Neuronal stem cell (in vitro differentiated cells): Measurements from ENCODE around the gene SCNM1.

Experiments
- DNase-seq: peaks from one replicate; pipeline ENCODE4 v3.0.0-alpha.2; 2013; ENCODE audit warnings: low spot score
- H2AFZ ChIP-seq: one replicate; pipeline ENCODE4 v1.6.1; 2013; ENCODE audit warnings: mild to moderate bottlenecking, low read length, inconsistent platforms
- H2AK5ac ChIP-seq: 2 replicates; pipeline ENCODE4 v1.6.1; 2013; ENCODE audit warnings: low read depth, mild to moderate bottlenecking, inconsistent platforms, low read length, moderate library complexity, mixed read lengths
- H2BK120ac ChIP-seq: 2 replicates; pipeline ENCODE4 v1.6.1; 2013; ENCODE audit warnings: low read depth, mild to moderate bottlenecking, inconsistent platforms, low read length, moderate library complexity, mixed read lengths
- H2BK12ac ChIP-seq: one replicate; pipeline ENCODE4 v1.6.1; 2013; ENCODE audit warnings: low read length, inconsistent platforms
- H2BK15ac ChIP-seq: 2 replicates; pipeline ENCODE4 v1.6.1; 2013; ENCODE audit warnings: mild to moderate bottlenecking, low read length, inconsistent platforms, mixed read lengths
- H2BK5ac ChIP-seq: one replicate; pipeline ENCODE4 v1.6.1; 2013; ENCODE audit warnings: inconsistent platforms, mild to moderate bottlenecking, low read length, moderate library complexity
- H3K14ac ChIP-seq: one replicate; pipeline ENCODE4 v1.6.1; 2013; ENCODE audit warnings: low read length, inconsistent platforms
- H3K18ac ChIP-seq: 2 replicates; pipeline ENCODE4 v1.6.1; 2013; ENCODE audit warnings: low read length, inconsistent platforms
- H3K23ac ChIP-seq: 2 replicates; pipeline ENCODE4 v1.6.1; 2013; ENCODE audit warnings: low read depth, mild to moderate bottlenecking, mixed read lengths, low read length, inconsistent platforms; ENCODE audit not compliant: poor library complexity
- H3K27ac ChIP-seq: replicated peaks from 3 replicates; pipeline ENCODE4 v1.5.1; 2013; ENCODE audit warnings: low read length, inconsistent platforms
- H3K27me3 ChIP-seq, 3 experiments: 2 replicates each; pipeline ENCODE4 v1.6.1; 2013; ENCODE audit warnings: low read length in 3 of 3, mild to moderate bottlenecking in 2 of 3, inconsistent platforms in 1 of 3, low read depth in 1 of 3, mixed read lengths in 1 of 3, moderate library complexity in 1 of 3; ENCODE audit not compliant: control insufficient read depth in 3 of 3, insufficient read depth in 3 of 3
- H3K36me3 ChIP-seq, 2 donors: replicated peaks in 1 of 2; 2 replicates each; pipeline ENCODE4 v1.6.1; 2013; ENCODE audit warnings: low read length in 2 of 2; ENCODE audit not compliant: control insufficient read depth in 2 of 2, insufficient read depth in 2 of 2
- H3K4ac ChIP-seq: 2 replicates; pipeline ENCODE4 v1.6.1; 2013; ENCODE audit warnings: inconsistent platforms, mild to moderate bottlenecking, low read length, moderate library complexity
- H3K4me1 ChIP-seq, 2 donors: 1 replicate in 1 of 2; 2 replicates in 1 of 2; pipeline ENCODE4 v1.6.1; 2013; ENCODE audit warnings: low read length in 2 of 2, low read depth in 1 of 2; ENCODE audit not compliant: control insufficient read depth in 2 of 2, insufficient read depth in 1 of 2
- H3K4me2 ChIP-seq: one replicate; pipeline ENCODE4 v1.6.1; 2013; ENCODE audit warnings: mild to moderate bottlenecking, low read length, inconsistent platforms; ENCODE audit not compliant: insufficient read depth, poor library complexity, severe bottlenecking
- H3K4me3 ChIP-seq, 2 donors: 2 replicates each; pipeline ENCODE4 v1.5.1; 2013; ENCODE audit warnings: low read length in 2 of 2, mild to moderate bottlenecking in 2 of 2, inconsistent platforms in 1 of 2, moderate library complexity in 1 of 2
- H3K79me1 ChIP-seq: one replicate; pipeline ENCODE4 v1.6.1; 2013; ENCODE audit warnings: low read depth, mild to moderate bottlenecking, inconsistent platforms, low read length, moderate library complexity
- H3K9ac ChIP-seq: one replicate; pipeline ENCODE4 v1.6.1; 2013; ENCODE audit warnings: mild to moderate bottlenecking, low read depth, low read length, inconsistent platforms; ENCODE audit not compliant: poor library complexity
- H3K9me3 ChIP-seq, 2 donors: replicated peaks in 1 of 2; 2 replicates each; pipeline versions ENCODE3 to v1.6.1; 2013; ENCODE audit warnings: low read length in 2 of 2, mild to moderate bottlenecking in 2 of 2, inconsistent platforms in 1 of 2, low read depth in 1 of 2, mixed read lengths in 1 of 2, moderate library complexity in 1 of 2; ENCODE audit not compliant: control insufficient read depth in 2 of 2, insufficient read depth in 1 of 2
- H4K8ac ChIP-seq: one replicate; pipeline ENCODE4 v1.6.1; 2013; ENCODE audit warnings: low read depth, mild to moderate bottlenecking, inconsistent platforms, low read length, moderate library complexity
- H4K91ac ChIP-seq: one replicate; pipeline ENCODE4 v1.6.1; 2013; ENCODE audit warnings: low read length, low read depth, mild to moderate bottlenecking, inconsistent platforms; ENCODE audit not compliant: poor library complexity
- WGBS, 2 donors: extraction: QIAGEN DNeasy Blood & Tissue Kit; methylation state at CpG; one replicate each; pipeline ENCODE4 v1.1.7; 2013; ENCODE audit warnings: missing lambda C conversion rate in 2 of 2, mixed read lengths in 1 of 2; ENCODE audit not compliant: insufficient read length in 2 of 2, insufficient replicate concordance in 1 of 2; ENCODE audit errors: extremely low coverage in 2 of 2; 5-methylcytosine and 5-hydroxymethylcytosine counted together

SCNM1 gene

DNA sequence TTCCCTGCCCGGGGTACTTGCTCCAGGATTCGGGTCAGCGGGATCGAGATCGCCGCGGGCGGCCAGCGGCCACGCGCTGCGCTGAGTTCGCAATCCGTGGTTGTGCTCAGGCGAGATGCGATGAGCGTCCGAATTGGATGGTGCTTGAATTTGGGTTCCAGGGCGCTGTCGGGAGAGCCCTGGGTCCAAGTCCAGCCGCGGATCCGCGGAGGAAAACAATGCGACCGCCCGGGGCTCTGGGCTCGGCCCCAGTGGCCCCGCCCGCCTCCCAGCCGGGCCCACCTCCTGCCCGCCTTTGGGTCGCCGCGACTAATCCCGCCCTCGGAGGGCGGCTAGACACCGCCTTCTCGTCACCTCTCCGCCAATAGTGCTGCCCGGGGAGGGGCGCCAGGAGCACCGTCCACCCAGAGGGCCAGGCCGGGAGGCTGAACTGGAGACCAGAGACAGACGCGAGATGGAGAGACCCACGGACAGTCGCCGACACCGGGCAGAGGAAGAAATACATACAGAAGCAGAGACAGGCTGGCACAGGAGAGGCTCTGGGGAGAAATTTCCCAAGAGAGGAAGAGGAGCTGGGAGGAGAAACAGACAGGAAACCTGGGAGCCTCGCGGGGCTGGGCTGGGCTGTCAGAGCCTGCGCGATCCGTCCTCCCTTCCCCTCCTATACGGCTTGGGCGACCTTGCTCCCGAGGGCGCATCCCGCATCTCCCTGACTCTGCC, 19.4 kb upstream of the SCNM1 start, which contains the start of gene SEMA6C:
Gene SEMA6C (minus strand): TSS at position 220 of the 720 bp plus-strand sequence. CDS start 4,010 bp downstream, outside the sequence.
- no CpG with 5 or more reads among the region's 61 CpGs for WGBS, 2 donors
- Histone ChIP-seq H2BK12ac (no peak within 1 kb of the TSS), H4K91ac (no peak within 1 kb of the TSS), H3K4ac (no peak within 1 kb of the TSS), H2BK120ac (no peak within 1 kb of the TSS), H2AFZ (peak within 1 kb of the TSS; percentile 97), H4K8ac (no peak within 1 kb of the TSS), H3K27me3 (peaks cover 0 to 4% (median 0%) of the 10 kb centered on the region in 3 experiments), H2BK5ac (peak within 1 kb of the TSS; percentile 7), H2AK5ac (peak within 1 kb of the TSS; percentile 23), H3K79me1 (no peaks in the 10 kb centered on the region), H3K23ac (peak within 1 kb of the TSS; percentile 87), H3K18ac (peak within 1 kb of the TSS; percentile 90), H3K4me2 (peak within 1 kb of the TSS; percentile 97), H3K4me1 (peaks cover 29 to 33% of the 10 kb centered on the region in 2 donors), H3K9ac (peak within 1 kb of the TSS; percentile 98), H3K9me3 (no peaks in the 10 kb centered on the region), H3K14ac (peak within 1 kb of the TSS; percentile 49), H3K4me3 (peak within 1 kb of the TSS; percentile 89 to 99), H3K27ac (no peak within 1 kb of the TSS), H3K36me3 (peaks cover 2 to 10% of the 10 kb centered on the region in 2 donors), H2BK15ac (no peak within 1 kb of the TSS)
- DNase-seq: peak; percentile 84

DNA sequence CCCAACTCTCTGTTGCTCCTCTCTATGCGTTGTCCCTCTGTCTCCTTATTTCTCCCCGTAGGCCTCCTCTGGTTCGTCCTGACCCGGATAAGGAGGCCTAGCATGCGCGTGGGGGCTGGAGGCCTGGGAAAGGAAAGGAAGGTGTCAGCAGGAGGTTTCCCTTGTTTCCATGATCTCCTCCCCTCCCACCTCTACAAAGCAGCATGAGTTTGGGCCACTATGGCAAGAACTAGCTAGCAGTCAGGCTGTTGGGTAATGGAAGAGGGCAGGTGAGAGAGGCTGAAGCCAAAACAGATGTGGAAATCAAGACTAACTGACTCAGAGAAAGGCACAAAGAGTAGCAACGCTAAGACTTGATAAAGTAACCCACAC, 18.8 kb upstream of the SCNM1 start:
- H2BK12ac ChIP-seq: no peak overlapping the region
- H3K4me1 ChIP-seq: peaks cover 29 to 33% of the 10 kb centered on the region in 2 donors
- H3K79me1 ChIP-seq: no peaks in the 10 kb centered on the region
- DNase-seq: no peak
- H3K9ac ChIP-seq: peak overlapping the region; percentile 88
- no peak overlapping the region for H3K18ac ChIP-seq
- no peaks in the 10 kb centered on the region for H3K9me3 ChIP-seq
- H3K4ac ChIP-seq: no peak overlapping the region
- peak overlapping the region; percentile 97 for H2AFZ ChIP-seq
- H4K8ac ChIP-seq: no peak overlapping the region
- H3K23ac ChIP-seq: peak overlapping the region; percentile 38
- H3K14ac ChIP-seq: no peak overlapping the region
- H3K4me2 ChIP-seq: peak overlapping the region; percentile 97
- no peak overlapping the region for H2AK5ac ChIP-seq
- peaks cover 0 to 4% (median 0%) of the 10 kb centered on the region in 3 experiments for H3K27me3 ChIP-seq
- WGBS, 2 donors: no CpG with 5 or more reads among the region's 7 CpGs
- peak overlapping the region; percentile 75 to 89 for H3K4me3 ChIP-seq
- H4K91ac ChIP-seq: no peak overlapping the region
- peaks cover 2 to 7% of the 10 kb centered on the region in 2 donors for H3K36me3 ChIP-seq
- no peak overlapping the region for H2BK120ac ChIP-seq
- H2BK5ac ChIP-seq: no peak overlapping the region
- no peak overlapping the region for H3K27ac ChIP-seq
- H2BK15ac ChIP-seq: no peak overlapping the region

DNA sequence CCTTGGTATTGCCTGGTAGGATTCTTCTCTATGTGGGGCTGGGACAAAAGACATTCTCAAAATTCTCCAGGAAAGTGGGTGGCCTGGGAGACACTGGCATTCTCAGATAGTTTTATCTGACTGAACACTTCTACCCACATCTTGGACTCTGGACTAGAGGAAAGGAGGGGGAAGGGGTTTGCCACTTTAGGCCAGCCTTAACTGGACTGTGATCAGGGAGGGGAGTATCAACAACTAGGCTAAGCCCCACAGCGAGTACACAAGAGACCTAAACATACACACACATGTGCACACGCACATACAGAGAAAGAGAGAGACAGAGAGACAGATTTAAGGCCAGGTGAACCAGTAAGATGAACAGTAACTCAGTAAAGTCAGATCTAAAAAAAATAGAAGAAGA, 18.3 kb upstream of the SCNM1 start:
- no peak overlapping the region for H2BK5ac ChIP-seq
- no peak overlapping the region for H3K4me3 ChIP-seq
- no peak overlapping the region for H3K4ac ChIP-seq
- no peak overlapping the region for H4K91ac ChIP-seq
- no peak overlapping the region for H3K9ac ChIP-seq
- H3K9me3 ChIP-seq: no peaks in the 10 kb centered on the region
- H3K18ac ChIP-seq: no peak overlapping the region
- WGBS, 2 donors: no CpG with 5 or more reads among the region's 2 CpGs
- no peak overlapping the region for H2BK15ac ChIP-seq
- no peak overlapping the region for H3K23ac ChIP-seq
- H2BK120ac ChIP-seq: no peak overlapping the region
- no peak overlapping the region for H3K14ac ChIP-seq
- peak overlapping the region; percentile 97 for H2AFZ ChIP-seq
- H3K27ac ChIP-seq: no peak overlapping the region
- H3K27me3 ChIP-seq: peaks cover 0 to 4% (median 0%) of the 10 kb centered on the region in 3 experiments
- no peak overlapping the region for H2BK12ac ChIP-seq
- no peak overlapping the region for H4K8ac ChIP-seq
- no peak for DNase-seq
- H3K79me1 ChIP-seq: no peaks in the 10 kb centered on the region
- H2AK5ac ChIP-seq: no peak overlapping the region
- peaks cover 0 to 2% of the 10 kb centered on the region in 2 donors for H3K36me3 ChIP-seq
- peaks cover 27 to 32% of the 10 kb centered on the region in 2 donors for H3K4me1 ChIP-seq
- H3K4me2 ChIP-seq: no peak overlapping the region

DNA sequence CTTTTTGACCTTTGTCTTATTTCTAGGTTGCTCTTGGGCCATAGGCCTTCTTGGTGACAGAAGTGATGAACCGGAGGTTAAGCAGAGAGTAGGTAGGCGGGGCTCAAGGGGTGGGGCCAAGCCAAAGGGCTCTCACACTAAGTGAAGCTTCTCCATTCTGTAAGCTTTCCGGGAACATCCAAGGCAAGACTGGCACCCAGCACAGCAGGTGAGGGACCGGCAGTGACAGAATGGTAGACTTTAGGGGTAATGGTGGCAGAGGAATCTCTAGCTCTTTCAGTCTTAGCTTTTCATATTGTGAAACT, 9.5 kb upstream of the SCNM1 start, which contains the start of gene TNFAIP8L2:
Gene TNFAIP8L2 (plus strand): TSS at position 135 of the 305 bp plus-strand sequence. CDS start 2,049 bp downstream, outside the sequence.
- H3K36me3 ChIP-seq: peaks cover 22 to 36% of the 10 kb centered on the region in 2 donors
- no peak within 1 kb of the TSS for H2AFZ ChIP-seq
- H3K4me3 ChIP-seq: no peak within 1 kb of the TSS
- DNase-seq: no peak
- no peak within 1 kb of the TSS for H4K91ac ChIP-seq
- no peak within 1 kb of the TSS for H3K23ac ChIP-seq
- no peak within 1 kb of the TSS for H4K8ac ChIP-seq
- H3K9me3 ChIP-seq: no peaks in the 10 kb centered on the region
- H3K27me3 ChIP-seq: no peaks in the 10 kb centered on the region
- no peak within 1 kb of the TSS for H2BK120ac ChIP-seq
- no peak within 1 kb of the TSS for H3K14ac ChIP-seq
- no peak within 1 kb of the TSS for H2BK12ac ChIP-seq
- no peak within 1 kb of the TSS for H3K4me2 ChIP-seq
- H2BK15ac ChIP-seq: no peak within 1 kb of the TSS
- no peak within 1 kb of the TSS for H3K4ac ChIP-seq
- no peak within 1 kb of the TSS for H3K27ac ChIP-seq
- H3K4me1 ChIP-seq: no peaks in the 10 kb centered on the region
- H2AK5ac ChIP-seq: no peak within 1 kb of the TSS
- no CpG with 5 or more reads among the region's 4 CpGs for WGBS, 2 donors
- H3K79me1 ChIP-seq: peaks cover 2% of the 10 kb centered on the region
- no peak within 1 kb of the TSS for H3K18ac ChIP-seq
- H2BK5ac ChIP-seq: no peak within 1 kb of the TSS
- H3K9ac ChIP-seq: no peak within 1 kb of the TSS
